HepG2 (cell line): ENCODE measurements around the gene COL26A1.

ENCODE experiments used
- EZH2 ChIP-seq: conservative IDR thresholded peaks from 2 replicates; pipeline ENCODE4 v1.6.1; 2012; ENCODE audit warnings: mild to moderate bottlenecking, low read depth, low read length, moderate library complexity
- PRDM4 ChIP-seq: sonication (generic); formaldehyde crosslinking; IDR thresholded peaks from 2 replicates; pipeline ENCODE4 v1.9.0; 2021; ENCODE audit warnings: missing genetic modification reagents, borderline replicate concordance
- TBL1XR1 ChIP-seq: fragments of 150-350 bp; IDR thresholded peaks from 2 replicates; pipeline ENCODE4 v1.6.1; 2014; ENCODE audit warnings: borderline replicate concordance, low read length; ENCODE audit not compliant: partially characterized antibody

- TF ChIP-seq TBL1XR1 (no peak), PRDM4 (CRISPR knock-in tag) (no peak), EZH2 (no peak)
Observed at GRCh38 chr7:101507791-101508252, 145.1 kb downstream of the COL26A1 start.
